K562 (cell line): ENCODE data around the gene MDC1. TPM values are rescaled to one million over a fixed set of nuclear protein-coding genes. Genes with fewer than 3 reads are reported as not detected.

Experiments
- ATAC-seq: fragments of 200-7000 bp; cut with Tn5 transposase; 3 replicates; pipeline ENCODE4 v1.9.1; 2020; ENCODE audit warnings: moderate library complexity
- BruUV-seq: library from RNA; stranded (reverse); fragments of 400-500 nt; replicated peaks from 2 replicates; lab custom pipeline; 2021; lab: Mats Ljungman, UMichigan
- CTCF ChIA-PET: fragments of 300-600 bp; formaldehyde crosslinking; extraction: SDS; loops from one replicate; lab custom pipeline; 2021; ENCODE audit warnings: low intra/inter-chr PET ratio; lab: Yijun Ruan, JAX
- POLR2A ChIA-PET: fragments of 300-600, 350-650 bp; sonication (Branson Sonifier 250); formaldehyde crosslinking; extraction: SDS; loops from one replicate; lab custom pipeline; 2021; ENCODE audit warnings: antibody characterized with exemption, inconsistent platforms; lab: Yijun Ruan, JAX
- DNase-seq, 4 experiments: peaks; one replicate each; pipeline versions ENCODE4 v3.0.0 to v3.0.0-alpha.2; 2011 to 2018; ENCODE audit warnings: low spot score in 3 of 4, mixed read lengths in 3 of 4; ENCODE audit errors: extremely low read depth in 1 of 4
- FAIRE-seq: peaks from 2 replicates; lab custom pipeline; 2011; peaks lifted over from hg19 to GRCh38; lab: Jason Lieb, UNC
- H2AFZ ChIP-seq: 2 replicates; pipeline ENCODE4 v1.6.0; 2011; ENCODE audit warnings: low read depth, low read length, control low read depth, inconsistent platforms
- H3K27ac ChIP-seq: fragments of 200-600 bp; 3 replicates; pipeline ENCODE4 v1.8.0; 2011; ENCODE audit warnings: low read depth, mild to moderate bottlenecking, control low read depth, inconsistent platforms, low read length, moderate library complexity, mixed read lengths; ENCODE audit errors: extremely low read depth
- H3K27me3 ChIP-seq, 2 experiments: fragments of 300-600 bp in 1 of 2; 2 replicates in 1 of 2; 3 replicates in 1 of 2; pipeline versions ENCODE4 v1.6.0 to v1.8.0; 2011; ENCODE audit warnings: inconsistent platforms in 2 of 2, low read length in 2 of 2, mild to moderate bottlenecking in 1 of 2, mixed read lengths in 1 of 2, moderate library complexity in 1 of 2; ENCODE audit not compliant: control insufficient read depth in 2 of 2, insufficient read depth in 2 of 2
- H3K36me3 ChIP-seq: fragments of 300-600 bp; 3 replicates; pipeline ENCODE4 v1.8.0; 2011; ENCODE audit warnings: mild to moderate bottlenecking, low read length, inconsistent platforms; ENCODE audit not compliant: control insufficient read depth, insufficient read depth
- H3K4me1 ChIP-seq, 2 experiments: fragments of 200-600 bp in 1 of 2; replicated peaks in 1 of 2; 2 replicates in 1 of 2; 3 replicates in 1 of 2; pipeline versions ENCODE4 v1.5.1 to v1.8.0; 2011; ENCODE audit warnings: inconsistent platforms in 2 of 2, low read length in 2 of 2, mild to moderate bottlenecking in 1 of 2, mixed read lengths in 1 of 2, moderate library complexity in 1 of 2; ENCODE audit not compliant: control insufficient read depth in 2 of 2, insufficient read depth in 2 of 2
- H3K4me2 ChIP-seq: 2 replicates; pipeline ENCODE4 v1.6.1; 2011; ENCODE audit warnings: low read length, control low read depth, inconsistent platforms, mixed read lengths; ENCODE audit not compliant: insufficient read depth
- H3K4me3 ChIP-seq: fragments of 200-600 bp; sonication (generic), shearing (Covaris generic); 2 replicates; pipeline ENCODE4 v1.5.1; 2016; ENCODE audit warnings: control low read depth, inconsistent platforms
- H3K79me2 ChIP-seq: fragments of 200-600 bp; 3 replicates; pipeline ENCODE4 v1.8.0; 2011; ENCODE audit warnings: low read length, inconsistent platforms; ENCODE audit not compliant: control insufficient read depth, insufficient read depth
- H3K9ac ChIP-seq, 2 experiments: 2 replicates each; pipeline versions ENCODE4 v1.6.0 to v1.6.1; 2011; ENCODE audit warnings: low read depth in 2 of 2, low read length in 2 of 2, control low read depth in 1 of 2, inconsistent platforms in 1 of 2, mild to moderate bottlenecking in 1 of 2, mixed read lengths in 1 of 2; ENCODE audit not compliant: insufficient read depth in 1 of 2
- H3K9me1 ChIP-seq: one replicate; pipeline ENCODE4 v1.6.0; 2011; ENCODE audit warnings: inconsistent platforms, mild to moderate bottlenecking, low read length, moderate library complexity; ENCODE audit not compliant: control insufficient read depth, insufficient read depth
- H3K9me3 ChIP-seq: replicated peaks from 2 replicates; pipeline ENCODE4 v1.5.1; 2011; ENCODE audit warnings: low read depth, low read length, inconsistent platforms; ENCODE audit not compliant: control insufficient read depth, insufficient read depth
- H4K20me1 ChIP-seq: replicated peaks from 2 replicates; pipeline ENCODE4 v1.6.1; 2011; ENCODE audit warnings: low read length, inconsistent platforms, mixed read lengths; ENCODE audit not compliant: control insufficient read depth, insufficient read depth
- BCL6 ChIP-seq: fragments of 250-450 bp; sonication (Bioruptor Pico); IDR thresholded peaks from 2 replicates; pipeline ENCODE4 v1.4.0; 2020
- CBX5 ChIP-seq: IDR thresholded peaks from 2 replicates; pipeline ENCODE4 v1.6.1; 2014; ENCODE audit warnings: low read depth, borderline replicate concordance
- GTF2F1 ChIP-seq: IDR thresholded peaks from 2 replicates; pipeline ENCODE4 v1.6.1; 2011; ENCODE audit warnings: low read depth, low read length, improper control_type of control experiment
- HIVEP1 ChIP-seq: fragments of 250-450 bp; sonication (Bioruptor Pico); IDR thresholded peaks from 2 replicates; pipeline ENCODE4 v1.4.0; 2020; ENCODE audit warnings: mild to moderate bottlenecking
- HMG20B ChIP-seq: fragments of 250-450 bp; sonication (Bioruptor Pico); IDR thresholded peaks from 2 replicates; pipeline ENCODE4 v1.5.0; 2021; ENCODE audit warnings: mild to moderate bottlenecking
- KDM4B ChIP-seq, 2 experiments: fragments of 450-650 bp in 1 of 2; sonication (generic) in 1 of 2; IDR thresholded peaks; 2 replicates each; pipeline ENCODE4 v1.6.1; 2016 to 2017; ENCODE audit warnings: borderline replicate concordance in 2 of 2, antibody characterized with exemption in 1 of 2, low read depth in 1 of 2, mild to moderate bottlenecking in 1 of 2
- KHSRP ChIP-seq: fragments of 450-650 bp; IDR thresholded peaks from 2 replicates; pipeline ENCODE4 v1.6.1; 2017
- MED1 ChIP-seq: sonication (generic); formaldehyde crosslinking; IDR thresholded peaks from 2 replicates; pipeline ENCODE4 v1.8.1; 2023; ENCODE audit warnings: missing genetic modification reagents, borderline replicate concordance
- NONO ChIP-seq, 2 experiments: fragments of 200-400 bp in 1 of 2; fragments of 450-650 bp in 1 of 2; formaldehyde crosslinking in 1 of 2; IDR thresholded peaks; 2 replicates each; pipeline ENCODE4 v1.6.1; 2017; ENCODE audit warnings: low read depth in 2 of 2, mild to moderate bottlenecking in 2 of 2, moderate library complexity in 2 of 2, low read length in 1 of 2
- RBM14 ChIP-seq: fragments of 200-400 bp; formaldehyde crosslinking; IDR thresholded peaks from 2 replicates; pipeline ENCODE4 v1.6.1; 2018; ENCODE audit warnings: low read depth, mild to moderate bottlenecking, low read length, moderate library complexity, borderline replicate concordance; ENCODE audit not compliant: insufficient read depth
- TBL1XR1 ChIP-seq, 2 experiments: IDR thresholded peaks; 2 replicates each; pipeline ENCODE4 v1.6.1; 2012; ENCODE audit warnings: improper control_type of control experiment in 2 of 2, low read length in 2 of 2, mild to moderate bottlenecking in 1 of 2
- TRIM24 ChIP-seq, 2 experiments: fragments of 450-650 bp; IDR thresholded peaks; 2 replicates each; pipeline ENCODE4 v1.6.1; 2016
- ZNF511 ChIP-seq: sonication (generic); formaldehyde crosslinking; IDR thresholded peaks from 2 replicates; pipeline ENCODE4 v1.8.0; 2022; ENCODE audit warnings: mild to moderate bottlenecking, missing genetic modification reagents
- in situ Hi-C: fragments of 300-500 bp; cut with MboI; formaldehyde crosslinking; loops from 4 replicates; pipeline ENCODE4 v1.15.0; 2018; ENCODE audit warnings: inconsistent platforms, mixed read lengths
- intact Hi-C: fragments of 100-400 bp; cut with micrococcal nuclease; formaldehyde crosslinking; loops from 2 replicates; pipeline ENCODE4 v1.14.2; 2022
- polyA plus RNA-seq, 8 experiments: library from polyadenylated mRNA; depleted of rRNA in 4 of 8; stranded (reverse) in 5 of 8; unstranded in 3 of 8; fragments of >200 nt; fragmentation: Nextera tagmentation in 2 of 8; fragmentation: Illumina TruSeq in 1 of 8; extraction: Ambion mirVana in 2 of 8; extraction: Trizol in 1 of 8; gene quantifications; 2 replicates each; pipeline versions ENCODE4 v1.2.1 to v1.2.3, GENCODE V29; 2011 to 2014; ENCODE audit warnings: inconsistent platforms in 1 of 8, missing spikeins in 1 of 8
- total RNA-seq, 7 experiments: library from RNA; depleted of rRNA in 6 of 7; stranded (reverse); fragments of >200 nt in 6 of 7; fragmentation: Illumina TruSeq in 2 of 7; extraction: Trizol in 2 of 7; gene quantifications; 2 replicates each; pipeline versions ENCODE4 v1.2.1 to v1.2.3, GENCODE V29; 2011 to 2021; ENCODE audit warnings: low replicate concordance in 1 of 7
- TF ChIP-seq, protein P1 (sequence below): fragments of 200-600 bp; sonication (generic); IDR thresholded peaks from one replicate; pipeline ENCODE4 v1.6.1; 2012; ENCODE audit warnings: mild to moderate bottlenecking, low read depth, low read length, inconsistent platforms

Gene MDC1
- total and polyA plus RNA-seq, 9 of the 15 experiments (the other 6 are each of a cell fraction or from before 2014, with no cell fraction given), result 8.2 to 114 (median 20.0) TPM

DNA sequence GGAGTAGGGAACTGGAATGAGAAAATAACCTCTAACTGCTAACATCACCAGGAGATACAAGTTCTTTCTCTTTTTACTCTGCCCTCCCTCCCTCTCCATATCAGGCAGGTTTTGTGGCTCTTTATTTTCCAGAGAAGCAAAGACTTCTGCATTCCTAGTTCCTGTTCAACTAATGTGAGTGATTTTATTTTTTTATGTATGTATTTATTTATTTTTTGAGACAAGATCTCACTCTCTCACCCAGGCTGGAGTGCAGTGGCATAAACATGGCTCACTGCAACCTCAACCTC is 33.2 kb upstream of the MDC1 start:
- CTCF ChIA-PET, result no interaction called here
- peaks cover 12 to 26% of the 10 kb centered on the region in 2 experiments for H3K4me1 ChIP-seq
- no peak overlapping the region for H3K9ac ChIP-seq

More for the DNA sequence above, 33.2 kb upstream of the MDC1 start:
- Histone ChIP-seq H3K4me2 (no peak overlapping the region), H3K27me3 (no peaks in the 10 kb centered on the region), H2AFZ (no peak overlapping the region), H3K4me3 (no peak overlapping the region), H3K36me3 (no peaks in the 10 kb centered on the region), H3K9me1 (no peaks in the 10 kb centered on the region), H3K79me2 (no peaks in the 10 kb centered on the region), H4K20me1 (no peaks in the 10 kb centered on the region), H3K27ac (no peak overlapping the region), H3K9me3 (no peaks in the 10 kb centered on the region)
- BruUV-seq, result no TSS peak
- POLR2A ChIA-PET, result interaction anchor here (0.7 to 1.0 kb wide), 2 partner anchors 9 to 384 kb away, joined by 3 to 4 read pairs; no protein-coding TSS in a partner anchor
- TF ChIP-seq HMG20B, result no peak
- no peak for TF ChIP-seq HIVEP1 (CRISPR knock-in tag)
- TF ChIP-seq KDM4B (IDR thresholded peaks at IDR 0.05; ENCODE audit: borderline replicate concordance in 2 of 2, low read depth in 1 of 2), result no peak
- no peak for TF ChIP-seq BCL6
- no peak for TF ChIP-seq CBX5
- no peak for TF ChIP-seq TRIM24 (IDR thresholded peaks at IDR 0.05)
- TF ChIP-seq, protein P1, sequence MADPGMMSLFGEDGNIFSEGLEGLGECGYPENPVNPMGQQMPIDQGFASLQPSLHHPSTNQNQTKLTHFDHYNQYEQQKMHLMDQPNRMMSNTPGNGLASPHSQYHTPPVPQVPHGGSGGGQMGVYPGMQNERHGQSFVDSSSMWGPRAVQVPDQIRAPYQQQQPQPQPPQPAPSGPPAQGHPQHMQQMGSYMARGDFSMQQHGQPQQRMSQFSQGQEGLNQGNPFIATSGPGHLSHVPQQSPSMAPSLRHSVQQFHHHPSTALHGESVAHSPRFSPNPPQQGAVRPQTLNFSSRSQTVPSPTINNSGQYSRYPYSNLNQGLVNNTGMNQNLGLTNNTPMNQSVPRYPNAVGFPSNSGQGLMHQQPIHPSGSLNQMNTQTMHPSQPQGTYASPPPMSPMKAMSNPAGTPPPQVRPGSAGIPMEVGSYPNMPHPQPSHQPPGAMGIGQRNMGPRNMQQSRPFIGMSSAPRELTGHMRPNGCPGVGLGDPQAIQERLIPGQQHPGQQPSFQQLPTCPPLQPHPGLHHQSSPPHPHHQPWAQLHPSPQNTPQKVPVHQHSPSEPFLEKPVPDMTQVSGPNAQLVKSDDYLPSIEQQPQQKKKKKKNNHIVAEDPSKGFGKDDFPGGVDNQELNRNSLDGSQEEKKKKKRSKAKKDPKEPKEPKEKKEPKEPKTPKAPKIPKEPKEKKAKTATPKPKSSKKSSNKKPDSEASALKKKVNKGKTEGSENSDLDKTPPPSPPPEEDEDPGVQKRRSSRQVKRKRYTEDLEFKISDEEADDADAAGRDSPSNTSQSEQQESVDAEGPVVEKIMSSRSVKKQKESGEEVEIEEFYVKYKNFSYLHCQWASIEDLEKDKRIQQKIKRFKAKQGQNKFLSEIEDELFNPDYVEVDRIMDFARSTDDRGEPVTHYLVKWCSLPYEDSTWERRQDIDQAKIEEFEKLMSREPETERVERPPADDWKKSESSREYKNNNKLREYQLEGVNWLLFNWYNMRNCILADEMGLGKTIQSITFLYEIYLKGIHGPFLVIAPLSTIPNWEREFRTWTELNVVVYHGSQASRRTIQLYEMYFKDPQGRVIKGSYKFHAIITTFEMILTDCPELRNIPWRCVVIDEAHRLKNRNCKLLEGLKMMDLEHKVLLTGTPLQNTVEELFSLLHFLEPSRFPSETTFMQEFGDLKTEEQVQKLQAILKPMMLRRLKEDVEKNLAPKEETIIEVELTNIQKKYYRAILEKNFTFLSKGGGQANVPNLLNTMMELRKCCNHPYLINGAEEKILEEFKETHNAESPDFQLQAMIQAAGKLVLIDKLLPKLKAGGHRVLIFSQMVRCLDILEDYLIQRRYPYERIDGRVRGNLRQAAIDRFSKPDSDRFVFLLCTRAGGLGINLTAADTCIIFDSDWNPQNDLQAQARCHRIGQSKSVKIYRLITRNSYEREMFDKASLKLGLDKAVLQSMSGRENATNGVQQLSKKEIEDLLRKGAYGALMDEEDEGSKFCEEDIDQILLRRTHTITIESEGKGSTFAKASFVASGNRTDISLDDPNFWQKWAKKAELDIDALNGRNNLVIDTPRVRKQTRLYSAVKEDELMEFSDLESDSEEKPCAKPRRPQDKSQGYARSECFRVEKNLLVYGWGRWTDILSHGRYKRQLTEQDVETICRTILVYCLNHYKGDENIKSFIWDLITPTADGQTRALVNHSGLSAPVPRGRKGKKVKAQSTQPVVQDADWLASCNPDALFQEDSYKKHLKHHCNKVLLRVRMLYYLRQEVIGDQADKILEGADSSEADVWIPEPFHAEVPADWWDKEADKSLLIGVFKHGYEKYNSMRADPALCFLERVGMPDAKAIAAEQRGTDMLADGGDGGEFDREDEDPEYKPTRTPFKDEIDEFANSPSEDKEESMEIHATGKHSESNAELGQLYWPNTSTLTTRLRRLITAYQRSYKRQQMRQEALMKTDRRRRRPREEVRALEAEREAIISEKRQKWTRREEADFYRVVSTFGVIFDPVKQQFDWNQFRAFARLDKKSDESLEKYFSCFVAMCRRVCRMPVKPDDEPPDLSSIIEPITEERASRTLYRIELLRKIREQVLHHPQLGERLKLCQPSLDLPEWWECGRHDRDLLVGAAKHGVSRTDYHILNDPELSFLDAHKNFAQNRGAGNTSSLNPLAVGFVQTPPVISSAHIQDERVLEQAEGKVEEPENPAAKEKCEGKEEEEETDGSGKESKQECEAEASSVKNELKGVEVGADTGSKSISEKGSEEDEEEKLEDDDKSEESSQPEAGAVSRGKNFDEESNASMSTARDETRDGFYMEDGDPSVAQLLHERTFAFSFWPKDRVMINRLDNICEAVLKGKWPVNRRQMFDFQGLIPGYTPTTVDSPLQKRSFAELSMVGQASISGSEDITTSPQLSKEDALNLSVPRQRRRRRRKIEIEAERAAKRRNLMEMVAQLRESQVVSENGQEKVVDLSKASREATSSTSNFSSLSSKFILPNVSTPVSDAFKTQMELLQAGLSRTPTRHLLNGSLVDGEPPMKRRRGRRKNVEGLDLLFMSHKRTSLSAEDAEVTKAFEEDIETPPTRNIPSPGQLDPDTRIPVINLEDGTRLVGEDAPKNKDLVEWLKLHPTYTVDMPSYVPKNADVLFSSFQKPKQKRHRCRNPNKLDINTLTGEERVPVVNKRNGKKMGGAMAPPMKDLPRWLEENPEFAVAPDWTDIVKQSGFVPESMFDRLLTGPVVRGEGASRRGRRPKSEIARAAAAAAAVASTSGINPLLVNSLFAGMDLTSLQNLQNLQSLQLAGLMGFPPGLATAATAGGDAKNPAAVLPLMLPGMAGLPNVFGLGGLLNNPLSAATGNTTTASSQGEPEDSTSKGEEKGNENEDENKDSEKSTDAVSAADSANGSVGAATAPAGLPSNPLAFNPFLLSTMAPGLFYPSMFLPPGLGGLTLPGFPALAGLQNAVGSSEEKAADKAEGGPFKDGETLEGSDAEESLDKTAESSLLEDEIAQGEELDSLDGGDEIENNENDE, result no peak
- TF ChIP-seq ZNF511 (CRISPR knock-in tag), result no peak
- no peak for TF ChIP-seq NONO (IDR thresholded peaks at IDR 0.05; ENCODE audit: low read depth in 2 of 2, low read length in 1 of 2)
- no peak for TF ChIP-seq MED1 (CRISPR knock-in tag)
- TF ChIP-seq TBL1XR1 (IDR thresholded peaks at IDR 0.05; ENCODE audit: low read length in 2 of 2), result no peak
- no peak for TF ChIP-seq RBM14
- TF ChIP-seq KHSRP, result no peak
- TF ChIP-seq GTF2F1, result no peak
- FAIRE-seq (no peak), DNase-seq (no peak), ATAC-seq (no peak)
- in situ Hi-C loops (no loop called here), intact Hi-C loops (no loop called here)
